Measurements from ENCODE around the gene AIFM3. TPM values are rescaled to one million over a fixed set of nuclear protein-coding genes. Genes with fewer than 3 reads are reported as not detected.
"Not testable (repeated sequence)": the region's sequence is repeated elsewhere in the genome, so short reads cannot be mapped to it uniquely, and the experiment has no call there.

Gene AIFM3
- total RNA-seq, 3 donors from 2014 or later, result 1.6 to 3.3 (median 2.2) TPM

GRCh38 chr22:20922141-20922751, 44.8 kb upstream of the AIFM3 start:
- H3K4me1 ChIP-seq, result peaks cover 0 to 14% of the 10 kb centered on the region in 2 donors

DNA sequence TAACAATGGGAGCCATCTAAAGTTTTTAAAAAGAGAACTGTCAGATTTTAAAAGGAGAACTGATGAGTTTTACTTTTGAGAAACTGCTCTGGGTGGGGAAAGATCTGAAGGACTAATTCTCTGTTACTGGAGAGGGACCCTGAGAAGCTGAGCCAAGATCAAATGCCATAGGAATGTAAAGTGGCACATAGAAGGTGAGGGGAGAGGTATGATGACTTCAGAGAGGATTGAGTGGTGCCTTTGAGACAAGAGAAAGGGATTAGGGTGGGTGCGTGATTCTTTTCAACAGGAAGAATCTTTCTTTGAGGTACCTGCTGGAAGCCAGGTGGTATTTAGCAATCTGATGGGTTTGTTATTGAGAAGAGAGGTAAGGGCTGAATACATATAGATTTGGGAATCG, 40.8 kb upstream of the AIFM3 start:
- H3K4me1 ChIP-seq, result peaks cover 0 to 9% of the 10 kb centered on the region in 2 donors
- no peaks in the 10 kb centered on the region for H3K27me3 ChIP-seq
- intact Hi-C loops (cut with DNase I; ENCODE audit: low total_unique reads), result no loop called here
- H3K9me3 ChIP-seq, result no peaks in the 10 kb centered on the region
- no peak for DNase-seq (ENCODE audit: low spot score in 2 of 2)
- no peaks in the 10 kb centered on the region for H3K36me3 ChIP-seq
- TF ChIP-seq POLR2AphosphoS5 (IDR thresholded peaks at IDR 0.05) (no peak), POLR2A (IDR thresholded peaks at IDR 0.05) (no peak), CTCF (IDR thresholded peaks at IDR 0.05) (no peak)
- no peak overlapping the region for H3K4me3 ChIP-seq
- H3K27ac ChIP-seq, result no peak overlapping the region

More at GRCh38 chr22:20922141-20922751, 44.8 kb upstream of the AIFM3 start:
- Histone ChIP-seq H3K27ac (no peak overlapping the region), H3K9me3 (no peaks in the 10 kb centered on the region), H3K36me3 (no peaks in the 10 kb centered on the region), H3K27me3 (no peaks in the 10 kb centered on the region), H3K4me3 (no peak overlapping the region)
- intact Hi-C loops (cut with DNase I; ENCODE audit: low total_unique reads), result no loop called here
- TF ChIP-seq POLR2A (IDR thresholded peaks at IDR 0.05) (no peak), CTCF (IDR thresholded peaks at IDR 0.05) (no peak), POLR2AphosphoS5 (IDR thresholded peaks at IDR 0.05) (no peak)
- DNase-seq (ENCODE audit: low spot score in 2 of 2), result no peak

DNA sequence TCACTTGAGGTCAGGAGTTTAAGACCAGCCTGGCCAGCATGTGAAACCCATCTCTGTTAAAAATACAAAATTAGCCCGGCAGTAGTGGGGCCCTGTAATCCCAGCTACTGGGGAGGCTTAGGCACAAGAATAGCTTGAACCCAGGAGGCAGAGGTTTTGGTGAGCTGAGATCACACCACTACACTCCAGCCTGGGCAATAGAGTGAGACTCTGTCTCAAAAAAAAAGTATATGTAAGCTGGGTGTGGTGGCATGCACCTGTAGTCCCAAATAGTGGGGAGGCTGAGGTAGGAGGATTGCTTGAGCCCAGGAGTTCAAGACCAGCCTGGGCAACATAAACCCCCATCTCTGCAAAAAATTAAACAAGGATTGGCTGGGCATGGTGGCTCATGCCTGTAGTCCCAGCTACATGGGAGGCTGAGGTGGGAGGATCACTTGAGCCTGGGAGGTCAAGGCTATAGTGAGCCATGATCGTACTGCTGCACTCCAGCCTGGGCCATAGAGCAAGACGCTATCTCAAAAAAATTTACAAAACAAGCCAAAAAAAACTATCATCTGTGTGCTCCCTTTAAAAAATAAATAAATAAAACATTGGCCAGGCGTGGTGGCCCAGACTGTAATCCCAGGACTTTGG, 39.0 kb upstream of the AIFM3 start:
- Histone ChIP-seq H3K4me3 (no peak overlapping the region), H3K27me3 (no peaks in the 10 kb centered on the region), H3K36me3 (no peaks in the 10 kb centered on the region), H3K4me1 (no peaks in the 10 kb centered on the region), H3K9me3 (no peaks in the 10 kb centered on the region), H3K27ac (no peak overlapping the region)
- intact Hi-C loops (cut with DNase I; ENCODE audit: low total_unique reads), result no loop called here
- no peak for DNase-seq (ENCODE audit: low spot score in 2 of 2)
- TF ChIP-seq CTCF (IDR thresholded peaks at IDR 0.05) (no peak), POLR2A (IDR thresholded peaks at IDR 0.05) (no peak), POLR2AphosphoS5 (IDR thresholded peaks at IDR 0.05) (no peak)

- no peaks in the 10 kb centered on the region for H3K36me3 ChIP-seq
- H3K27me3 ChIP-seq, result no peaks in the 10 kb centered on the region
- H3K9me3 ChIP-seq, result no peaks in the 10 kb centered on the region
- H3K4me1 ChIP-seq, result no peaks in the 10 kb centered on the region
- no peak overlapping the region for H3K4me3 ChIP-seq
- TF ChIP-seq CTCF (IDR thresholded peaks at IDR 0.05) (no peak), POLR2A (IDR thresholded peaks at IDR 0.05) (no peak), POLR2AphosphoS5 (IDR thresholded peaks at IDR 0.05) (no peak)
- H3K27ac ChIP-seq, result no peak overlapping the region
- DNase-seq (ENCODE audit: low spot score in 2 of 2), result no peak
- intact Hi-C loops (cut with DNase I; ENCODE audit: low total_unique reads), result no loop called here
Measured at GRCh38 chr22:20928573-20928967, 38.5 kb upstream of the AIFM3 start.

DNA sequence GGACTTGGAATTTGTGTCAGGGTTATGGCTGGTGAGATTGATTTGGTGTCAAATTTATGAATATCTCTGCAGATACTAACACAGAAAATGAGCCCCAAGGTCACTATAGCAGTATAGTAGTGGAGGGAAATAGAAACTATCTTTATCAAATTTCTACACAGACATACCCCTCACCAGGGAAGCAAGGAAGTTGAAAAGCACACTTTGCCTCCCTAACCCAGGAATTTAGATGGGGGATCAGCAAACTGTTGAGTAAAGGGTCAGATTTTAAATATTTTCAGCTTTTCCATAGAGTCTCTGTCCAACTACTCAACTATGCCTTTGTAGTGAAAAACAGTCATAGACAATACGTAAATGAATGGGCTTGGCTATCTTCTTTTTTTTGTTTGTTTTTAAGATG, 37.1 kb upstream of the AIFM3 start:
- no peaks in the 10 kb centered on the region for H3K9me3 ChIP-seq
- intact Hi-C loops (cut with DNase I; ENCODE audit: low total_unique reads), result no loop called here
- no peaks in the 10 kb centered on the region for H3K36me3 ChIP-seq
- H3K27ac ChIP-seq, result no peak overlapping the region
- no peak for TF ChIP-seq CTCF (IDR thresholded peaks at IDR 0.05)
- TF ChIP-seq POLR2A (IDR thresholded peaks at IDR 0.05), result no peak
- no peak for TF ChIP-seq POLR2AphosphoS5 (IDR thresholded peaks at IDR 0.05)
- no peak for DNase-seq (ENCODE audit: low spot score in 2 of 2)
- H3K4me1 ChIP-seq, result no peaks in the 10 kb centered on the region
- no peak overlapping the region for H3K4me3 ChIP-seq
- H3K27me3 ChIP-seq, result no peaks in the 10 kb centered on the region

DNA sequence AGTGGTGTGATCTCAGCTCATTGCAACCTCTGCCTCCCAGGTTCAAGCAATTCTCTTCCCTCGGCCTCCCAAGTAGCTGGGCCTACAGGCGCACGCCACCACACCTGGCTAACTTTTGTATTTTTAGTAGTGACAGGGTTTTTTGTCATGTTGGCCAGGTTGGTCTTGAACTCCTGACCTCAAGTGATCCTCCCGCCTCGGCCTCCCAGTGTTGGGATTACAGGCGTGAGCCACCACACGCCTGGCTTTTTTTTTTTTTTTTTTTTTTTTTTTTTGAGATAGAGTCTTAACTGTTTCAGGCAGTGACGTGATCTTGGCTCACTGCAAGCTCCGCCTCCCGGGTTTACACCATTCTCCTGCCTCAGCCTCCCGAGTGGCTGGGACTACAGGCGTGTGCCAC, 36.6 kb upstream of the AIFM3 start:
- H3K4me3 ChIP-seq; intact Hi-C loops (cut with DNase I; ENCODE audit: low total_unique reads); H3K27me3 ChIP-seq; DNase-seq (ENCODE audit: low spot score in 2 of 2); H3K27ac ChIP-seq; H3K9me3 ChIP-seq; H3K4me1 ChIP-seq; H3K36me3 ChIP-seq: not testable (repeated sequence)
